ENCODE measurements around the gene GOLGA6L10.

Gene GOLGA6L10

GRCh38 chr15:82304778-82305090, 44.5 kb downstream of the GOLGA6L10 start:
- no peak for TF ChIP-seq RAD21 (IDR thresholded peaks at IDR 0.05; ENCODE audit: low read depth)

- TF ChIP-seq REST (IDR thresholded peaks at IDR 0.05; ENCODE audit: low read depth): no peak
- TF ChIP-seq FOXM1 (IDR thresholded peaks at IDR 0.05; ENCODE audit: borderline replicate concordance, low read depth): no peak
- TF ChIP-seq USF1 (IDR thresholded peaks at IDR 0.05): no peak
- no peak for TF ChIP-seq MAX (IDR thresholded peaks at IDR 0.05)
- TF ChIP-seq NFIC (IDR thresholded peaks at IDR 0.05): no peak
- TF ChIP-seq TAF1 (IDR thresholded peaks at IDR 0.05; ENCODE audit: low read depth): no peak
- TF ChIP-seq RAD21 (IDR thresholded peaks at IDR 0.05; ENCODE audit: low read depth): no peak
- no peak for TF ChIP-seq TCF12 (IDR thresholded peaks at IDR 0.05; ENCODE audit: low read depth)
- no peak for TF ChIP-seq EGR1 (IDR thresholded peaks at IDR 0.05)
- no peak for TF ChIP-seq CREB1 (IDR thresholded peaks at IDR 0.05; ENCODE audit: low read depth)
- TF ChIP-seq ZBTB7A (IDR thresholded peaks at IDR 0.05; ENCODE audit: low read depth): no peak
These were observed 45.1 kb downstream of the GOLGA6L10 start for GRCh38 chr15:82303956-82304777.

GRCh38 chr15:82301296-82302016, 47.8 kb downstream of the GOLGA6L10 start:
- TF ChIP-seq RAD21 (IDR thresholded peaks at IDR 0.05; ENCODE audit: low read depth): no peak
- no peak for TF ChIP-seq EGR1 (IDR thresholded peaks at IDR 0.05)
- no peak for TF ChIP-seq NFIC (IDR thresholded peaks at IDR 0.05)
- TF ChIP-seq CEBPB (IDR thresholded peaks at IDR 0.05): no peak
- no peak for TF ChIP-seq TEAD4 (IDR thresholded peaks at IDR 0.05)
- TF ChIP-seq CREB1 (IDR thresholded peaks at IDR 0.05; ENCODE audit: low read depth): no peak
- TF ChIP-seq TCF12 (IDR thresholded peaks at IDR 0.05; ENCODE audit: low read depth): no peak
- no peak for TF ChIP-seq FOXM1 (IDR thresholded peaks at IDR 0.05; ENCODE audit: borderline replicate concordance, low read depth)
- TF ChIP-seq ZBTB7A (IDR thresholded peaks at IDR 0.05; ENCODE audit: low read depth): no peak
- TF ChIP-seq EP300 (IDR thresholded peaks at IDR 0.05; ENCODE audit: borderline replicate concordance): no peak
- no peak for TF ChIP-seq TAF1 (IDR thresholded peaks at IDR 0.05; ENCODE audit: low read depth)
- TF ChIP-seq YY1 (IDR thresholded peaks at IDR 0.05; ENCODE audit: low read depth): no peak
- TF ChIP-seq REST (IDR thresholded peaks at IDR 0.05; ENCODE audit: low read depth): no peak
- no peak for TF ChIP-seq USF1 (IDR thresholded peaks at IDR 0.05)
- no peak for TF ChIP-seq MAX (IDR thresholded peaks at IDR 0.05)

GRCh38 chr15:82300883-82301282, 48.4 kb downstream of the GOLGA6L10 start:
- TF ChIP-seq RAD21 (IDR thresholded peaks at IDR 0.05; ENCODE audit: low read depth): no peak
- no peak for TF ChIP-seq USF1 (IDR thresholded peaks at IDR 0.05)
- no peak for TF ChIP-seq TCF12 (IDR thresholded peaks at IDR 0.05; ENCODE audit: low read depth)
- no peak for TF ChIP-seq CREB1 (IDR thresholded peaks at IDR 0.05; ENCODE audit: low read depth)
- TF ChIP-seq REST (IDR thresholded peaks at IDR 0.05; ENCODE audit: low read depth): no peak
- no peak for TF ChIP-seq EP300 (IDR thresholded peaks at IDR 0.05; ENCODE audit: borderline replicate concordance)
- TF ChIP-seq FOXM1 (IDR thresholded peaks at IDR 0.05; ENCODE audit: borderline replicate concordance, low read depth): no peak
- no peak for TF ChIP-seq NFIC (IDR thresholded peaks at IDR 0.05)
- TF ChIP-seq YY1 (IDR thresholded peaks at IDR 0.05; ENCODE audit: low read depth): no peak
- TF ChIP-seq TEAD4 (IDR thresholded peaks at IDR 0.05): no peak
